HCT116 (cell line): ENCODE data around the gene IL1B. TPM values are rescaled to one million over a fixed set of nuclear protein-coding genes. Genes with fewer than 3 reads are reported as not detected.

ENCODE experiments used
- ATAC-seq: fragments of 200-7000 bp; cut with Tn5 transposase; 2 replicates; pipeline ENCODE4 v1.9.1; 2020; ENCODE audit warnings: mild to moderate bottlenecking, moderate library complexity
- BruUV-seq: library from RNA; stranded (reverse); fragments of 400-500 nt; replicated peaks from 2 replicates; lab custom pipeline; 2021; lab: Mats Ljungman, UMichigan
- CTCF ChIA-PET: fragments of 300-600 bp; sonication (Branson Sonifier 250); formaldehyde crosslinking; loops from one replicate; lab custom pipeline; 2021; ENCODE audit warnings: antibody characterized with exemption; lab: Charles Lee
- POLR2A ChIA-PET: fragments of 300-600, 350-600 bp; sonication (Branson Sonifier 250); formaldehyde crosslinking; loops from one replicate; lab custom pipeline; 2021; ENCODE audit warnings: antibody characterized with exemption; lab: Charles Lee
- RAD21 ChIA-PET, 2 experiments: fragments of 300-600 bp; sonication (Branson Sonifier 250); formaldehyde crosslinking; loops; one replicate each; lab custom pipeline; 2023; ENCODE audit warnings: low total read pairs in 2 of 2; ENCODE audit not compliant: uncharacterized antibody in 2 of 2, unreplicated experiment in 2 of 2, low non-redundant PET in 1 of 2; lab: Charles Lee
- DNase-seq: peaks from one replicate; pipeline ENCODE4 v3.0.0-alpha.2; 2010; ENCODE audit warnings: low read depth, low spot score
- H2AFZ ChIP-seq: fragments of 200-600 bp; shearing (Covaris generic), sonication (generic); 2 replicates; pipeline ENCODE4 v1.6.1; 2017; ENCODE audit warnings: low read depth, mixed run types, mixed read lengths, antibody characterized with exemption, low read length; ENCODE audit not compliant: poor library complexity, severe bottlenecking
- H3K27ac ChIP-seq: 2 replicates; pipeline ENCODE4 v1.5.1; 2012; ENCODE audit warnings: low read depth, low read length
- H3K27me3 ChIP-seq: fragments of 200-600 bp; sonication (generic); 2 replicates; pipeline ENCODE4 v1.6.1; 2016; ENCODE audit warnings: mixed run types, low read length, mixed read lengths; ENCODE audit not compliant: insufficient read depth
- H3K36me3 ChIP-seq, 2 experiments: fragments of 200-500 bp in 1 of 2; fragments of 200-600 bp in 1 of 2; sonication (Bioruptor generic) in 1 of 2; sonication (generic) in 1 of 2; 2 replicates each; pipeline versions ENCODE4 v1.5.1 to v1.6.1; 2014 to 2016; ENCODE audit warnings: low read length in 2 of 2, inconsistent platforms in 1 of 2, mixed read lengths in 1 of 2, mixed run types in 1 of 2; ENCODE audit not compliant: insufficient read depth in 2 of 2, control insufficient read depth in 1 of 2
- H3K4me1 ChIP-seq, 2 experiments: fragments of 200-600 bp in 1 of 2; sonication (generic) in 1 of 2; 2 replicates each; pipeline versions ENCODE4 v1.5.1 to v1.6.1; 2012 to 2017; ENCODE audit warnings: low read length in 2 of 2, inconsistent platforms in 1 of 2, mild to moderate bottlenecking in 1 of 2, mixed read lengths in 1 of 2, mixed run types in 1 of 2, moderate library complexity in 1 of 2; ENCODE audit not compliant: insufficient read depth in 2 of 2, control insufficient read depth in 1 of 2
- H3K4me2 ChIP-seq: fragments of 200-600 bp; sonication (generic); 2 replicates; pipeline ENCODE4 v1.6.1; 2017; ENCODE audit warnings: mixed run types, low read length, mixed read lengths
- H3K4me3 ChIP-seq, 2 experiments: fragments of 200-600 bp in 1 of 2; sonication (generic) in 1 of 2; replicated peaks in 1 of 2; 2 replicates each; pipeline ENCODE4 v1.5.1; 2011 to 2016; ENCODE audit warnings: low read length in 2 of 2, control low read depth in 1 of 2, low read depth in 1 of 2, mild to moderate bottlenecking in 1 of 2, mixed read lengths in 1 of 2, mixed run types in 1 of 2
- H3K79me2 ChIP-seq: fragments of 200-600 bp; sonication (generic); 2 replicates; pipeline ENCODE4 v1.6.1; 2017; ENCODE audit warnings: mild to moderate bottlenecking, mixed run types, low read length, moderate library complexity, mixed read lengths; ENCODE audit not compliant: insufficient read depth
- H3K9ac ChIP-seq: fragments of 200-600 bp; sonication (generic); 2 replicates; pipeline ENCODE4 v1.6.1; 2016; ENCODE audit warnings: low read length, mixed read lengths
- H3K9me2 ChIP-seq: fragments of 200-600 bp; sonication (generic), shearing (Covaris generic); 2 replicates; pipeline ENCODE4 v1.6.1; 2017; ENCODE audit warnings: mixed run types, mild to moderate bottlenecking, moderate library complexity; ENCODE audit not compliant: insufficient read depth
- H3K9me3 ChIP-seq, 2 experiments: fragments of 200-500 bp in 1 of 2; fragments of 200-600 bp in 1 of 2; sonication (Bioruptor generic) in 1 of 2; sonication (generic) in 1 of 2; 2 replicates each; pipeline ENCODE4 v1.6.1; 2014 to 2017; ENCODE audit warnings: low read length in 2 of 2, mixed read lengths in 2 of 2, inconsistent platforms in 1 of 2, low read depth in 1 of 2, mild to moderate bottlenecking in 1 of 2, mixed run types in 1 of 2, moderate library complexity in 1 of 2; ENCODE audit not compliant: control insufficient read depth in 1 of 2, insufficient read depth in 1 of 2
- H4K20me1 ChIP-seq: fragments of 200-600 bp; sonication (generic), shearing (Covaris generic); 2 replicates; pipeline ENCODE4 v1.6.1; 2017; ENCODE audit warnings: mixed run types, mild to moderate bottlenecking, moderate library complexity; ENCODE audit not compliant: insufficient read depth
- CBX3 ChIP-seq: IDR thresholded peaks from 2 replicates; pipeline ENCODE4 v1.6.1; 2012; ENCODE audit warnings: low read depth
- CEBPB ChIP-seq: IDR thresholded peaks from 2 replicates; pipeline ENCODE4 v1.6.1; 2012; ENCODE audit warnings: low read depth
- EGR1 ChIP-seq: IDR thresholded peaks from 2 replicates; pipeline ENCODE4 v1.6.1; 2012; ENCODE audit warnings: low read depth
- ELF1 ChIP-seq: IDR thresholded peaks from 2 replicates; pipeline ENCODE4 v1.6.1; 2012; ENCODE audit warnings: low read depth, borderline replicate concordance
- EZH2 ChIP-seq: fragments of 200-600 bp; sonication (generic); IDR thresholded peaks from 2 replicates; pipeline ENCODE4 v1.6.1; 2017; ENCODE audit warnings: antibody characterized with exemption, mixed run types
- FOSL1 ChIP-seq: IDR thresholded peaks from 2 replicates; pipeline ENCODE4 v1.6.1; 2012; ENCODE audit warnings: low read depth
- JUND ChIP-seq: IDR thresholded peaks from 2 replicates; pipeline ENCODE4 v1.6.1; 2012
- POLR2A ChIP-seq: IDR thresholded peaks from 2 replicates; pipeline ENCODE4 v1.7.0; 2011; ENCODE audit warnings: borderline replicate concordance; ENCODE audit not compliant: insufficient read depth, insufficient read length; ENCODE audit errors: extremely low read depth
- RAD21 ChIP-seq: IDR thresholded peaks from 2 replicates; pipeline ENCODE4 v1.6.1; 2012; ENCODE audit warnings: low read depth, mild to moderate bottlenecking
- SIN3A ChIP-seq: IDR thresholded peaks from 2 replicates; pipeline ENCODE4 v1.6.1; 2012; ENCODE audit warnings: low read depth
- SP1 ChIP-seq: IDR thresholded peaks from 2 replicates; pipeline ENCODE4 v1.6.1; 2012; ENCODE audit warnings: low read depth
- YY1 ChIP-seq: IDR thresholded peaks from 2 replicates; pipeline ENCODE4 v1.6.1; 2011; ENCODE audit warnings: low read length, low read depth, moderate library complexity, mild to moderate bottlenecking; ENCODE audit not compliant: insufficient replicate concordance; ENCODE audit errors: extremely low read depth
- intact Hi-C: fragments of 100-400 bp; cut with micrococcal nuclease; formaldehyde crosslinking; loops from 2 replicates; pipeline ENCODE4 v1.10.0; 2022
- total RNA-seq: library from RNA; stranded (reverse); gene quantifications from one replicate; pipeline ENCODE4 v1.2.1, GENCODE V29; 2021; ENCODE audit not compliant: unreplicated experiment
- TF ChIP-seq, protein P1 (sequence below): IDR thresholded peaks from 2 replicates; pipeline ENCODE4 v1.6.1; 2012; ENCODE audit warnings: low read depth
- TF ChIP-seq, protein P2 (sequence below): IDR thresholded peaks from 2 replicates; pipeline ENCODE4 v1.6.1; 2011; ENCODE audit warnings: mild to moderate bottlenecking, low read length, moderate library complexity; ENCODE audit not compliant: insufficient replicate concordance; ENCODE audit errors: extremely low read depth
- TF ChIP-seq, protein P3 (sequence below): IDR thresholded peaks from 2 replicates; pipeline ENCODE4 v1.6.1; 2012

The IL1B gene
- total RNA-seq, 1 experiment from 2014 or later, result not detected

- ChIA-PET CTCF (no interaction called here), POLR2A (no interaction called here), RAD21 (no interaction called here)
- Histone ChIP-seq H3K79me2 (no peaks in the 10 kb centered on the region), H3K4me3 (no peak overlapping the region), H3K36me3 (no peaks in the 10 kb centered on the region), H3K4me1 (peaks cover 3 to 30% of the 10 kb centered on the region in 2 experiments; a peak in 3 of 4 replicates), H2AFZ (no peak overlapping the region), H3K4me2 (no peak overlapping the region), H3K27me3 (no peaks in the 10 kb centered on the region), H4K20me1 (no peaks in the 10 kb centered on the region), H3K9ac (no peak overlapping the region), H3K9me2 (no peaks in the 10 kb centered on the region), H3K9me3 (no peaks in the 10 kb centered on the region), H3K27ac (no peak overlapping the region)
- no peak for DNase-seq
- BruUV-seq, result no TSS peak
- TF ChIP-seq, protein P1, sequence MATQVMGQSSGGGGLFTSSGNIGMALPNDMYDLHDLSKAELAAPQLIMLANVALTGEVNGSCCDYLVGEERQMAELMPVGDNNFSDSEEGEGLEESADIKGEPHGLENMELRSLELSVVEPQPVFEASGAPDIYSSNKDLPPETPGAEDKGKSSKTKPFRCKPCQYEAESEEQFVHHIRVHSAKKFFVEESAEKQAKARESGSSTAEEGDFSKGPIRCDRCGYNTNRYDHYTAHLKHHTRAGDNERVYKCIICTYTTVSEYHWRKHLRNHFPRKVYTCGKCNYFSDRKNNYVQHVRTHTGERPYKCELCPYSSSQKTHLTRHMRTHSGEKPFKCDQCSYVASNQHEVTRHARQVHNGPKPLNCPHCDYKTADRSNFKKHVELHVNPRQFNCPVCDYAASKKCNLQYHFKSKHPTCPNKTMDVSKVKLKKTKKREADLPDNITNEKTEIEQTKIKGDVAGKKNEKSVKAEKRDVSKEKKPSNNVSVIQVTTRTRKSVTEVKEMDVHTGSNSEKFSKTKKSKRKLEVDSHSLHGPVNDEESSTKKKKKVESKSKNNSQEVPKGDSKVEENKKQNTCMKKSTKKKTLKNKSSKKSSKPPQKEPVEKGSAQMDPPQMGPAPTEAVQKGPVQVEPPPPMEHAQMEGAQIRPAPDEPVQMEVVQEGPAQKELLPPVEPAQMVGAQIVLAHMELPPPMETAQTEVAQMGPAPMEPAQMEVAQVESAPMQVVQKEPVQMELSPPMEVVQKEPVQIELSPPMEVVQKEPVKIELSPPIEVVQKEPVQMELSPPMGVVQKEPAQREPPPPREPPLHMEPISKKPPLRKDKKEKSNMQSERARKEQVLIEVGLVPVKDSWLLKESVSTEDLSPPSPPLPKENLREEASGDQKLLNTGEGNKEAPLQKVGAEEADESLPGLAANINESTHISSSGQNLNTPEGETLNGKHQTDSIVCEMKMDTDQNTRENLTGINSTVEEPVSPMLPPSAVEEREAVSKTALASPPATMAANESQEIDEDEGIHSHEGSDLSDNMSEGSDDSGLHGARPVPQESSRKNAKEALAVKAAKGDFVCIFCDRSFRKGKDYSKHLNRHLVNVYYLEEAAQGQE, result no peak
- no peak for TF ChIP-seq CEBPB
- TF ChIP-seq SP1, result no peak
- TF ChIP-seq FOSL1, result no peak
- TF ChIP-seq EZH2, result no peak
- no peak for TF ChIP-seq ELF1
- intact Hi-C loops, result no loop called here
- no peak for ATAC-seq
Observed at GRCh38 chr2:112879491-112880041, 43.0 kb upstream of the IL1B start.

- Histone ChIP-seq H3K9me3 (no peaks in the 10 kb centered on the region), H3K4me1 (peaks cover 3 to 30% of the 10 kb centered on the region in 2 experiments; a peak in 3 of 4 replicates), H4K20me1 (no peaks in the 10 kb centered on the region), H3K9ac (no peak overlapping the region), H3K27me3 (no peaks in the 10 kb centered on the region), H2AFZ (no peak overlapping the region), H3K27ac (no peak overlapping the region), H3K9me2 (no peaks in the 10 kb centered on the region), H3K79me2 (no peaks in the 10 kb centered on the region), H3K4me2 (no peak overlapping the region), H3K4me3 (no peak overlapping the region), H3K36me3 (no peaks in the 10 kb centered on the region)
- ChIA-PET POLR2A (no interaction called here), CTCF (no interaction called here), RAD21 (no interaction called here)
- ATAC-seq (no peak), DNase-seq (no peak)
- no TSS peak for BruUV-seq
- intact Hi-C loops, result no loop called here
- TF ChIP-seq CBX3, result no peak
- TF ChIP-seq, protein P2, sequence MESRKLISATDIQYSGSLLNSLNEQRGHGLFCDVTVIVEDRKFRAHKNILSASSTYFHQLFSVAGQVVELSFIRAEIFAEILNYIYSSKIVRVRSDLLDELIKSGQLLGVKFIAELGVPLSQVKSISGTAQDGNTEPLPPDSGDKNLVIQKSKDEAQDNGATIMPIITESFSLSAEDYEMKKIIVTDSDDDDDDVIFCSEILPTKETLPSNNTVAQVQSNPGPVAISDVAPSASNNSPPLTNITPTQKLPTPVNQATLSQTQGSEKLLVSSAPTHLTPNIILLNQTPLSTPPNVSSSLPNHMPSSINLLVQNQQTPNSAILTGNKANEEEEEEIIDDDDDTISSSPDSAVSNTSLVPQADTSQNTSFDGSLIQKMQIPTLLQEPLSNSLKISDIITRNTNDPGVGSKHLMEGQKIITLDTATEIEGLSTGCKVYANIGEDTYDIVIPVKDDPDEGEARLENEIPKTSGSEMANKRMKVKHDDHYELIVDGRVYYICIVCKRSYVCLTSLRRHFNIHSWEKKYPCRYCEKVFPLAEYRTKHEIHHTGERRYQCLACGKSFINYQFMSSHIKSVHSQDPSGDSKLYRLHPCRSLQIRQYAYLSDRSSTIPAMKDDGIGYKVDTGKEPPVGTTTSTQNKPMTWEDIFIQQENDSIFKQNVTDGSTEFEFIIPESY, result no peak
- TF ChIP-seq POLR2A, result no peak
- no peak for TF ChIP-seq RAD21
- TF ChIP-seq, protein P3, sequence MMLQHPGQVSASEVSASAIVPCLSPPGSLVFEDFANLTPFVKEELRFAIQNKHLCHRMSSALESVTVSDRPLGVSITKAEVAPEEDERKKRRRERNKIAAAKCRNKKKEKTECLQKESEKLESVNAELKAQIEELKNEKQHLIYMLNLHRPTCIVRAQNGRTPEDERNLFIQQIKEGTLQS, result no peak
- TF ChIP-seq EGR1, result no peak
- no peak for TF ChIP-seq SIN3A
- TF ChIP-seq JUND, result no peak
- TF ChIP-seq YY1, result no peak
- no peak for TF ChIP-seq SP1
Observed at GRCh38 chr2:112877423-112877822, 40.8 kb upstream of the IL1B start.
